Activated CD4-positive, alpha-beta T cell treated with anti-CD3 and anti-CD28 coated beads for 24 hours (primary cell): ENCODE data around the gene PIK3C2G.

Experiments used
- DNase-seq, 2 donors: peaks; one replicate each; pipeline ENCODE4 v3.0.0-alpha.2; 2020; ENCODE audit warnings: low read depth in 2 of 2

Gene PIK3C2G

DNA sequence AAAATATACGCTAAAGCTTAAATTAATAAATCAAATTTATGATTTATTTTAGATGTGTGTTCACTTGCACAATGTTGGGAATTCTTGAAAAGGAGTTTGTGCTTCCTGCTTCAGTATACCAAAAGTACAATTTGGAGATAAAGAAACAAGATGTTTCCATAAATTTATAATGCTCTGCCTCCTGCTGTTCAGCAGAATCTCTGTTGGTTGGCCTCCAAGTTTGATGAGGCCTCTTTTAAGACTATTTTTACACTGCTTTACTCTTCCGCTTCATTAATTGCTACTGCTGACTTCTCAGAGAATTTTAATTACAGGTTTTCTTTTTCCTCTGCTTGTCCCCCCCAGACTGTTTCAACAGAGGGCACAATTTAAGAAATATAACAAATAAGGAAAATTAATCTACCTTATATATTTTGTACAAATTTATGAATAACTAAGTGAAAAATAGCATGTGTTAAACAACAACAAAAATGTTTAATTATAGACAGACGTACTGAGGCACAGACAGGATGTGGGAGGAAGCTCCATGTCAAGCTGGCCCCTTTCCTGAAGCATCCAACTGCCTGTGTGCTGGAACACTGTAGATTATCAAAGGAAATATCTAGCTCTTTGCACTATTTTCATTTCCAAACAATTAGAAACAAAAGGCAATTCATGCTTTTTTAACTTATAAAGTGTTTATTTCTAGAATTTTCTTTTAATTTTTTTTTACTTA, 83.9 kb downstream of the PIK3C2G start:
- no peak for DNase-seq

DNA sequence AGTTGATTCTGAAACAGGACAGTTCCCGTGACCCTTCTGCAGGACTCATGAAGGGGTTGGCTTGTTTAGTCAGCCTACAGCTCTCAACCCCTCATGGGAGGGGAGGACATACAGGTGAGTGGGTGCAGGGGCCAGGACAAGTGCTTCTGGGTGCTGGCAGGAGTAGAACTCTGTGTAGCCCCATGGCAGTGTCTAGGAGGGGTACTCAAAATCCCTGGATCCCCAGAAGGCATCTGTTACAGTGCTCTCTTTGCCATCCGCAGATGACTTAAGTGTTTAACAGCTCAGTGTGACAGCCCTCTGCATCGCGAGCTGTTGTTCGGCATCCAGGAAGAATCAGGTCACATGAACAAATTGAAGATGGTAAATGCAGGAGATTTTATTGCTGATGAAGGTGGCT, 91.0 kb downstream of the PIK3C2G start:
- DNase-seq = no peak

DNA sequence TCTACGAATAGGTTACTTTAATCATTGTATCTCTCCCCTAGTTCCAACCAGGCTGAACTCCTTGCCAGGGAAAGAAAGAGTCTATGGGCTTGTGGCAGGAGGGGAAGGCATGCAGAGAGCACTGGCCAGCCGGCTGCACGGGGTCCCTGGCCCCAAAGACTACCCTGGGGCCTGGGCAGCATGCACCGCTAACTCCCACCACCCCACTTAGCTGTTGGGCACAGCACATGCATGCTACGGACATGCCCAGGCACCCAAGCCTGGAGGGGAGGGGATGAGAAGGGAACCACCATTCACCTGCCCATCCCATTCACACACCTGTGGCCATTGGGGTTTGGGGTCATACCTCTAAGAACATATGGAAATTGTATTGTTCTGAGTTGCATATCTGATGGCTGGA, 94.1 kb downstream of the PIK3C2G start:
- no peak for DNase-seq

DNA sequence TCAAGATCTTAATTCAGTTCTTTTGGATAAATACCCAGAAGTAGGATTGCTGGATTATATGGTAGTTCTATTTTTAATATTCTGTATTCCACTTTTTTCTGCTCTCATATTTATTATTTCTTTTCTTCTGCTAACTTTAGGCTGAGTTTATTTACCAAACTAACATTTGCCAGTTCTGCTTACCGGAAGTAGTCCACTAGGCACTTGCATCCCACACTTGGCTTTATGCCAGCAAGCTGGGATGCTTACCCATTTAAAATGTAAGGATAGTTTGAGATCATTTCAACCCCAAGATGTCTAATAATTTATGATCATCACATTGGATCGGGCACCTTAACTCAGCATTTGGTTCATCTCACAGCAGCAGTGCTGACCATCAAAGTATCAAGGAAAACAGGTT, 96.8 kb downstream of the PIK3C2G start:
- no peak for DNase-seq

DNA sequence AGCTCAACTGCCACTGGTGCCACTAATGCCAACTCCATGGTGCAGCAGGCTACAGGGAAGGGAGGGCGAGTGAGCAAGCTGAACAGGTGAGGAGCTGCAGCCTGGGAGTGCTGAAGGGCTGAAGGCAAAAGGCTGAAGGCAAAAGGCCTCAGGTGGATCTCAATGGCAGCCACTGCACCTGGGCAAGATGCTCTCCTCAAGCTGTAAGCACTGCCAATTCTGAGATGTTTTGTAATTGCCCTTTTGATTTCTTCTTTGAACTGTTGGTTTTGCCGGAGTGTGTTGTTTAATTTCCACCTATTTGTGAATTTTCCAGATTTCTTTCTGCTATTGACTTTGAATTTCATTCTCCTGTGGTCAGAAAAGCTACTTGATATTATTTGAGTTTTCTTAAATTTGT, 97.6 kb downstream of the PIK3C2G start:
- DNase-seq = no peak

DNA sequence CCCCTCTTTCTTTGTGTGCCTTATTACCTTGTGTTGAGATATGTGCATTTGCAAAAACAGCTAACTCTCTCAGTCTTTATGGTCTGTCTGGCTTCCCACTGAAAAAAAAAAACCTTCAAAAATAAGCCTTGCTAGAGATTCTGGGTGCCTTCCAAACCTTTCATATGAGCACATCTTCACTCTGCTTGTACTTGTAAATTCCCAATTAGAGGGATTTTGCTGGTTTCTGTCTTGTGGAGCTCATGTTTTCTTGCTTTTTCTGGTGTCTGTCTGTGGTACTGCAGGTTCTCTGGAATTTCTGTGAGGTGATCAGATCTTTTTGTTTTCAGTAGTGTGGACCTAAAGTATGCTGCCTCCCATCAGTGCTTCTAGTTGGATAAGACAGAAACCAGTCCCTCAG, 100.1 kb downstream of the PIK3C2G start:
- no peak for DNase-seq

DNA sequence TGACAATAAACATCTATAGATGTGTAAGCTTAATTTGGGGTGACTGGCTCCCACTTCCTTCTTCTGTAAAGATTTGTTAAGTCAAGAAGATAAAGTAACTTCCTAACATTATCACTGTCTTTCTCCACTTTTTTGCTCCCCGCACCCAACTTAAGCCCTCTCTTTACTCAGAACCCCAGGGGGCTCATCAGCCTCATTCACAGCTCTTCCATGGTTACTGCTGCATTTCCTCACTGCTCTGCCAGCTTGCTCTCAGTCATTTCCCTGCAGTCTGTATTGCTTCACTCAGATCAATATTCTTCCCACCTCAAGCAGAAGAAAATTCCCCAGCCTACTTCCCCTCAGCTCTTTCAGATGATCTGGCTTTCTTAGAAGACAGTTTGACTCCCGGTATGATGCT, 102.0 kb downstream of the PIK3C2G start:
- DNase-seq = no peak

DNA sequence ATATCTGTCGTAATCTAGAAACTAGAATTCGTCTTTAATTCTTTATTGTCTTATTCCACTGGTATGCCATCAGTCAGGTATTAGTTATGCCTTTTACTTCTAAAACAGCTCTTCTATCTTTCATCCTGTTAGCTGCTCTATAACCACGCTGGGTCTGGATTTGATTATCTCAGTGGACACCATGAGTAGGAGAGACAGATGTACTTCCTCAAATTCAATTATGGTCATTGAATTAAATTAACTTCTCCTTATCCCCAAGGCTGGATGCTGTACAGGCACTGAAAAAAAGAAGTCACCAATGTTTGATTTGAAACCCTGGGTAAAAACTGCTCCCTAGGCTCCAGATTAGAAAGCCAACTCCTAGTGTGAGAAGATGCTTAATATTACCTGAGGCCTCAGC, 107.3 kb downstream of the PIK3C2G start:
- DNase-seq = no peak

DNA sequence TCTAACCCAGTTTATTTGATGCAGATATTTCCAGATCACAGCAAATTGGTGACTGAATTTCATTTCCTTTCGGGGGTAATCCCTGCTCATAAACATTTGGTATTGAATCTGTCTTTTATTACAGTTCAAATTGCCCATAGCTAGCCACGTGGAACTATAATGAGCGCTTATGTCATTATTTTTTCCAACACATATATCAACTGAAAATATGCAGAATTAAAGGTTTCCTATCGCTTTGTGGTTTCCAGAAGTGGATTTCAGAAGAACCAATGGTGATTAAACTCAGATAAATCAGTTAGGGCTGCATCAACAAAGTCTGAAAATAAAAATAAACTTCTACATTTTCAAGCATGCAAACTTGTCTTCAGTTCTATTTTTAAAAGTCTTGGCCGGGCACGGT, 111.9 kb downstream of the PIK3C2G start:
- no peak for DNase-seq

DNA sequence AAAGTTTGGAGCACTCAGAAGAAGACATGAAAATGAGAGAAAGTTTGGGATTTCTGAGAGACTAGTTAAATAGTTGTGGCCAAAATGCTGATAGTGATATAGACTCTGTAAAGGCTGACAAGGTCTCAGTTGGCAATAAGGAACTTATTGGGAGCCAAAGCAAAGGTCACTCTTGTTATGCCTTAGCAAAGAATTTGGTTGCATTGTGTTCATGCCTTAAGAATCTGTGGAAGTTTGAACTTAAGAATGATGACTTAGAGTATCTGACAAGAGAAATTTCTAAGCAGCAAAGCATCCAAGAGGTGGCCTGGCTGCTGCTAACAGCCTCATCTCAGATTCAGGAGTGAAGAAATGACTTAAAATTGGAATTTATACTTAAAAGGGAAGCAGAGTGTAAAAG, 113.8 kb downstream of the PIK3C2G start:
- DNase-seq = no peak

DNA sequence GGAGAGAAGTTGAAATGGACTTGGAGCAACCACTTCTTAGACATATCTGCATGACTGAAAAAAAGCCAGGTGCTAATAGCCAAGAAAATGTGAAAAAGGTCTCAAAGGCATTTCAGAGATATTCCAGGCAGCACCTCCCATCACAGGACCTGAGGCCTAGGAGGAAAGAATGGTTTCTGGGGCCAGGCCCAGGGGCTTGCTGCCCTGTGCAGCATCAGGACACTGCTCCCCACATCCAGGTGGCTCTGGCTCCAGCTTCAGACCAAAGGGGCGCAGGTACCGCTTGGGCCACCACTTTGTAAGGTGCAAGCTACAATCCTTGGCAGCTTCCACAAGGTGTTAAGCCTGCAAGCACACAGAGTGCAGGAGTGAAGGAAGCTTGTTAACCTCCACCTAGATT, 114.3 kb downstream of the PIK3C2G start:
- DNase-seq = no peak

DNA sequence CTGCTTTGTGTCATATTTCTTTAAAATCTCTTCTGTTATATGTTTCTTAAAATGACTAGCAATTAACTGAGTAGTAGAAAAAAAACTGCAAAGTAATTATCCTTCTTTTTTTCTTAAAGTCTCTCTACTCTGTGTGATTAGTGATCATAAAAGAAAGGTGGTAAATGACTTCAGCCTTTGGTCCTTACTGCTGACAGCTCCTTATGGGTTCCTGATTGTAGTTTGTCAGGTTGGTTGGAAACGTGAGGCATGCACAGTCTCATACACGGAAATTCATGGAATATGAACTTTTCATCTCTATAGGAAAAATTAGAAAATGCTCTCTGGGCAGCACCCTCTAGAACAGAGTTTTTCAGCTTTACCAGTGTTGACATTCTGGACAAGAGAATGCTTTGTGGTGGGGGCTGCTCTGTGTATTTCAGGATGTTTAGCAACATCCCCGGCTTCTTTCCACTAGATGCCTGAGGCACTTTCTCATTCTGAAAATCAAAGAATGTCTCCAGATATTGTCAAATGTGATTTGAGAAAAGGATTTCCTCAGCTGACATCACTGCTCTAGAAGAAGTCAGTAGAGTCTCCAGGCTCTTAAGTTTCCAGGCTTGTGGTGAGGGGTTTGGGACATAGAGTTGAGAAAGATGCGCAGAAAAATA, 121.0 kb downstream of the PIK3C2G start:
- DNase-seq = no peak

DNA sequence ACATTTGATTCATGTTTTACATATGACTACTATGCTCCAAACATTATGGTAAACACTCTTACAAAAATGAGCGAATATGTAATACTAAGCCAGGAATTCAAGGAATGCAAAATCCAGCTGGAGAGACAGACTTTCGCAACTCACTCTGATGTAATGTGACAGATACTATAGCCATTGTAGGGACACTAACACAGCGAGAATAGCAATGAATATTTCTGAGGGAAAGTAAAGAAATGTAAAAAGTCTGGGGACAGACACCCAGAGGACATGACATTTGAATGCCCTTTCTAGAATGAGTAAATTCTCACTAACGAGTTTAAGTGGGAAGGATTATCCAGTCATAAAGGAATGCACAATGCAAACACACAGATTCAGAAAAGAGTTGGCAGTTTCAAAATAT, 121.9 kb downstream of the PIK3C2G start:
- DNase-seq = no peak

DNA sequence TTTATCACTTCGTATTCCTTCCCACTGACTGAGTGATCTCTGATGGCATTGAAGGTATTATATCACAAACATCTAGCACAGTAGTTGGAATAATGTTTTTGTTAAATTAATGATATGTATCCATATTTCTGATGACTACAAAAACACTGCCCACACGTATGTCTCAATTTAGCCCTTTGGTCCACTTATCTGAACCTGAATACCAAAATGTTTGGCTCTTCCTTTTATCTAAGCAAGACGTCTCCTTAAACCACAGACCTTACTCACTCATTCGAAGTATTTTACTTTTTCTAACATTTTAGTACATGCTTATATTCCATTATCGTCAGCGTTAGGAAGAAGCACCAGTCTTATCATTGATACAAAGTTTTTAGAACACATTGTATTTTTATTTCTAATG, 126.4 kb downstream of the PIK3C2G start:
- DNase-seq = no peak

DNA sequence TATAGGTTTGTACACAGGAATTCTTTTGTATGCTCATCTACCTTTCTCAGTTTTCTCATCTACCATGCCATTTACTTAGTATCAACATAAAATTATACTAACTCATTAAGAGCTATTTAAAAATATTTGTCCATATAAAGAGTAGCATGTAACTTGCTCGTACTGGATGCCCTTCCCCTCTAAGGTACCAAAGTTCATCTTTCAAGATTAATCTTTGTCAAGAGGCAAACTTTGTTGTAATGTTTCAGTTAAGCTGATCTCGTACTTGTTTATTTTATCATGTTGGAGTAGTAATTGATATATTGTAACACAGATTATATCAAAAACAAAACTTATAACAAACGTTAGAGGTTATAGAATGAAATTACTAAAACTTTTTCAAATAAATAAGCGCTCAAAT, 128.5 kb downstream of the PIK3C2G start:
- DNase-seq = no peak

DNA sequence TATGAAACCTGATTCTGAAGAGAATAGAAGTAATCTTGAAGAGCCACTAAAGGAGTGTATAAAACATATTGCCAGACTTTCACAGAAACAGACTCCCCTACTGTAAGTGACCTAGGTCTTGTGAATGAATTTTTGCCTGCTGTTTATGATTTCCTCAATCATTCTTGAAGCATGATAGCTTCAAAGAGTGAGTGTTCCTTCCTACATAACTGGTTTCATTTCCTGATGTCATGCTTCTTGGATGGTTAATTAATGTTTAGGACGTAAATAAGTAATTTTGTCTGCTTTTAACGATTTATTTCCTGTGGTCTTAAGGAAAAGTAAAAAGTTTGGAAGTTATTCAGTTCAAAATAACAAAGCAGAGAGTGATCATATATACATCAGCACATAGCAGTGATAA, 129.8 kb downstream of the PIK3C2G start:
- DNase-seq = no peak

DNA sequence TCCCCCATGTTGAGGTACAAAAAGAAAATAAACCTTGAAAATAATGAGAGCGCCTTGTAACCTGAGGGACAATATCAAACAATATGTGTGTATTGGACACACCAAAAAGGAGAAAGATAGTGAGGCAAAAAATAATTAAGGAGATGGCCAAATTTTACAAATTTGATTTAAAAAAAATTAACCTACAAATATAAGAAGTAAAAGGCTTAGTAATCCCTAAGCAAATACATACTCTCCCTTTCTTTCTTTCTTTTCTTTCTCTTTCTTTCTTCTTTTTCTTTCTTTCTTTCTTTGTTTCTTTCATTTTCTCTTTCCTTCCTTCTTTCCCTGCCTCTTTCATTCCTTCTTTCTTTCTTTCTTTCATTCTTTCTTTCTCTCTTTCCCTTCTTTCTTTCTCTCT, 133.4 kb downstream of the PIK3C2G start:
- DNase-seq = no peak

DNA sequence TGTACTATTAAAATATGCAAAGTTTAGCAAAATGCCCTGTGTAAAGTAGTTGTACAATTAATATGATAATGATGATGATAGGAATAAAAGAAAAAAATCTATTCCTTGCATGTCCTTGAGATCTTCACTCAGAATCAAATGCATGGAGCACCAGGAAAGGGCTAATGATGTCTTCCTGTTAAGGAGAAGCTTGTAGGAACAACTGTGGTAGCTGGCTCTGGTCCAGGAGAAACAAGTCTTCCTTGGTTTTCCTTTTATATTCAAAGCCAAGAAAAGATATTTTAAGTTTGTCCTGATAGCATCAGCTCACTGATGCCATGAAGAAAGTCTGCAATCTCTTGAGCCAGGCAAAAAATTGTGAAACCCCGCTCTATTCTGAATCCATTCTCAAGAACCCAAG, 138.9 kb downstream of the PIK3C2G start:
- DNase-seq = no peak

DNA sequence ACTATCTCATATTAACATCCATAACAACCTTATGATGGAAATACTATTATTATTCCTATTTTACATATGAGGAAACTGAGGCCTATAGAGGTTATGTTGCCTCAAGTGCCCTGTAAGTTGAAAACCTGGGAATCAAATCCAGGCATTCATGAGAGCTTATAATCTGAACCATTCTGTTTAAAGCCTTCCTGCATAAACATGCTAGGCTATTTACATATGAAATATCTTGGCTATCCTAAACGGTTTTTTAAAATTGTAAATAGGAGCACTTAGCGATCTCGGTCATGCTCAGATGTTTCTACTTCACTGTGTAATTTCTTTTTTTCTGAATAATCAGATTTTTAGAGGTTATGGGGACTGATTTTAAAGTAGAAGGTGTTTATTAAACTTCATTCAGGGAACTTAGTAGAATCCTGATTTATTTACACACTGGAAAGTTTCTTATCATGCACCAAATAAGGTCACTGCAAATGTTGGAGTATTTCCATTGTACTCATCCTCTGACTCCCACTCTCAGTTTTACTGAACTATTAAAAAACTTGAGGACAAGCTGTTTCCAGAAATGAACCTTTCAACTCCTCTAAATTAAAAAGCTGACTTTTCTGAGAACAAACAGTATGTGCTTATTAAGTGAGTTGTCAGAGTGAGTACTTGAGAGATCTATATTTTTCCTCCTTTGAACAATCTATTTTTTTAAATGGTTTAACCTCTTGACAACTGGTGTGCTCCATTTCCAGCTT, 141.7 kb downstream of the PIK3C2G start:
- no peak for DNase-seq

DNA sequence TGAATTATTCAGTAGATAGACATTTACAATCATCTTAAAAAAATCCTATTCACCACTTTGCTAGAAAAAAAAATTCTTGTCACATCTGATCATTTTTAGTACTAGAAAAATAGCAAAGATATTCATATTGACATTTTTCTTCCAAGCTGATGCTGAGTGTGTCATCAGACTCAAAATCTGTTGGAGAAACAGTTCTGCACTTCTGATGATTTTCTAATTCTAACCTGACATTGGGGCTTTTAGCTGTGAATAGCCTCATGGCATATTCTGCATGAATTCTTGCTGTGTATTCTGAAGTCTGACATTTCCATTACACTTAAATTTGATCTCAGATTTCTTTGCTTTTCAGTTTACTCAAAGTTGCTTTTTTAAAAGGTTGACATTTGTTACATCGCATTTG, 150.1 kb downstream of the PIK3C2G start:
- no peak for DNase-seq

DNA sequence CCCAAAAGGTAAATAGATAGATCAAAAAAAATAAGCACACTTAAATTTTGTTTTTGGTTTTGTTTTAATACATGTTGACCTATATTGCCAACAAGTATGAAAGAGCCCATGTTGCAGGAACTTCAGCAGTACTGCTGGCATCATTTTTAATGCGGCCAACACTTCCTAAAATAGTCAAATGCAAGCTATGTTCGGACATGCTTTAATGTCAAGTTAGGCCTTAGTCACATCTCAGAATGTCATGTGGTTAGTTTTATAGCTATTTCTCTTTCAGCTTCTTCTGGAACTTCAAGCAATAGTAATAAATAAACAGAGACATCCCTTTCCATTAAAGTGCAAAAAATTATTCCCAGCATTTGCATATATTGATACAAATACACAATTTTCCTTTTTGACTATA, 153.4 kb downstream of the PIK3C2G start:
- no peak for DNase-seq

DNA sequence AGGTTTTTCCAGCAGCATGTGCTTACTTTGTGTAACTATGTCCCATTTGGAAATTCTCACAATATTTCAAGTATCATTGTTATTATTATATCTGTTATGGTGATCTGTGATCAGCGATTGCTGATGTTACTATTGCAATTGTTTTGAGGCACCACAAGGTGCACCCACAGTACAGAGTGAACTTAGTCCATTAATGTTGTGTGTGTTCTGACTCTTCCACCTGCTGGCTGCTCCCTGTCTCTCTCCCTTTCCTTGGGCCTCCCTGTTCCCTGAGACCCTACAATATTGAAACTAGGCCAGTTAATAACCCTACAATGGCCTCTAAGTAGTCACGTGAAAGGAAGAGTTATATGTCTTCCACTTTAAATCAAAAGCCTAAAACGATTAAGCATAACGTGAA, 153.9 kb downstream of the PIK3C2G start:
- no peak for DNase-seq

DNA sequence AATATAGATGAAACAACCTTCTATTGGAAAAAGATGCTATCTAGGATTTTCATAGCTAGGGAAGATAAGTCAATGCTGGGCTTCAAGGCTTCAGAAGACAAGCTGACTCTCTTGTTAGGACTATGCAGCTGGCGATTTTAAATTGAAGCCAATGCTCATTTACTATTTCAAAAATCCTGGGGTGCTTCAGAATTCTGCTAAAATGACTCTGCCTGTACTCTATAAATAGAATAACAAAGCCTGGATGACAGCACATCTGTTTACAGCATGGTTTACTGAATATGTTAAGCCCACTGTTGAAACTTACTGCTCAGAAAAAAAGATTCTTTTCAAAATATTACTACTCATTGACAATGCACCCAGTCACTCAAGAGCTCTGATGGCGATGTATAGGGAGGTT, 155.1 kb downstream of the PIK3C2G start:
- no peak for DNase-seq
